Stimulated activated CD8-positive, alpha-beta memory T cell treated with anti-CD3 and anti-CD28 coated beads, Interleukin-2, amount 100 ng/mL, for 48 hours (primary cell): ENCODE data around the gene RGS2.

ENCODE experiments used
- DNase-seq, 2 donors: peaks; one replicate each; pipeline ENCODE4 v3.0.0-alpha.2; 2020; ENCODE audit warnings: low read depth in 2 of 2

The RGS2 gene

GRCh38 chr1:192808518-192809306 is at the start of gene RGS2:
RGS2 (plus strand) TSS chr1:192809039; CDS start chr1:192809072, 33 bp downstream.
- peak; percentile 73 to 76 for DNase-seq

- DNase-seq = no peak
Measured at GRCh38 chr1:192759104-192759503, 49.7 kb upstream of the RGS2 start.

GRCh38 chr1:192762265-192762664 is 46.6 kb upstream of the RGS2 start:
- no peak for DNase-seq

- DNase-seq = no peak
Measured at GRCh38 chr1:192763243-192763642, 45.6 kb upstream of the RGS2 start.

- DNase-seq = no peak
Measured at GRCh38 chr1:192763756-192764155, 45.1 kb upstream of the RGS2 start.

GRCh38 chr1:192764675-192765074 is 44.2 kb upstream of the RGS2 start:
- DNase-seq = no peak

- no peak for DNase-seq
Measured at GRCh38 chr1:192766009-192766625, 42.7 kb upstream of the RGS2 start.

- DNase-seq = no peak
Measured at GRCh38 chr1:192766876-192767275, 42.0 kb upstream of the RGS2 start.

- DNase-seq = no peak
Measured at GRCh38 chr1:192767798-192768197, 41.0 kb upstream of the RGS2 start.

GRCh38 chr1:192768463-192768862 is 40.4 kb upstream of the RGS2 start:
- DNase-seq = no peak

GRCh38 chr1:192771341-192771740 is 37.5 kb upstream of the RGS2 start:
- DNase-seq = no peak

GRCh38 chr1:192775631-192776030 is 33.2 kb upstream of the RGS2 start:
- DNase-seq = no peak

- no peak for DNase-seq
Measured at GRCh38 chr1:192776206-192776605, 32.6 kb upstream of the RGS2 start.

- no peak for DNase-seq
Measured at GRCh38 chr1:192776998-192777397, 31.8 kb upstream of the RGS2 start.

- DNase-seq = no peak
Measured at GRCh38 chr1:192783791-192784190, 25.0 kb upstream of the RGS2 start.

- DNase-seq = no peak
Measured at GRCh38 chr1:192784397-192784796, 24.4 kb upstream of the RGS2 start.

GRCh38 chr1:192786576-192786975 is 22.3 kb upstream of the RGS2 start:
- DNase-seq = no peak

- no peak for DNase-seq
Measured at GRCh38 chr1:192787914-192788585, 20.8 kb upstream of the RGS2 start.

- DNase-seq = no peak
Measured at GRCh38 chr1:192789871-192790270, 19.0 kb upstream of the RGS2 start.

GRCh38 chr1:192792628-192793027 is 16.2 kb upstream of the RGS2 start:
- no peak for DNase-seq

- DNase-seq = no peak
Measured at GRCh38 chr1:192793983-192794767, 14.7 kb upstream of the RGS2 start.

GRCh38 chr1:192794768-192795035 is 14.1 kb upstream of the RGS2 start:
- no peak for DNase-seq
